GM12875 (cell line): ENCODE data around the gene NYAP2.

ENCODE experiments used
- H3K4me3 ChIP-seq: one replicate; pipeline ENCODE4 v1.5.1; 2011; ENCODE audit warnings: low read depth, low read length, control low read depth
- CTCF ChIP-seq: IDR thresholded peaks from 2 replicates; pipeline ENCODE4 v1.5.1; 2011; ENCODE audit warnings: low read depth, mild to moderate bottlenecking, control low read depth, inconsistent platforms, low read length, moderate library complexity, borderline replicate concordance; ENCODE audit not compliant: insufficient read depth

Gene NYAP2

GRCh38 chr2:225569995-225570394 is 170.5 kb downstream of the NYAP2 start:
- H3K4me3 ChIP-seq = no peak overlapping the region
- TF ChIP-seq CTCF = no peak

DNA sequence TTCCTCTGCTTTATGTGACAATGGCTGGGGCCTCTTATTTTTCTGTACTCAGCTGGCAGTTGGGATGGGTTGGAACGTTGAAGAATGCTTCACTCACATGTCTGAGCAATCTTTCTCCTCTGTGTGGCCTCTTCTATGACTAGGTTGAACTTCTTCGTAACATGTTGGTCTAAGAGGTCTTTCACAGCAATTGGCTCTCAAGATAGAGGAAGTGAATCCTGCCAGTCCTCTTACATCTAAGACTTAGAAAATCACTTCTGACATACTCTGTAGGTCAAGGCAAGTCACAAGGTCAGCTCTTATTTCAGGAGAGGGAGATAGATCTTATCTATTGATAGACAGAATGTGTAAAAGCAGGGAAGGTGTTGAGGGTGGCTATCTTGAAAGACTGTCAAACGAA is 174.1 kb downstream of the NYAP2 start:
- no peak overlapping the region for H3K4me3 ChIP-seq
- TF ChIP-seq CTCF = no peak

- no peak for TF ChIP-seq CTCF
- H3K4me3 ChIP-seq = no peak overlapping the region
Observed at GRCh38 chr2:225574582-225575138, 175.2 kb downstream of the NYAP2 start.

DNA sequence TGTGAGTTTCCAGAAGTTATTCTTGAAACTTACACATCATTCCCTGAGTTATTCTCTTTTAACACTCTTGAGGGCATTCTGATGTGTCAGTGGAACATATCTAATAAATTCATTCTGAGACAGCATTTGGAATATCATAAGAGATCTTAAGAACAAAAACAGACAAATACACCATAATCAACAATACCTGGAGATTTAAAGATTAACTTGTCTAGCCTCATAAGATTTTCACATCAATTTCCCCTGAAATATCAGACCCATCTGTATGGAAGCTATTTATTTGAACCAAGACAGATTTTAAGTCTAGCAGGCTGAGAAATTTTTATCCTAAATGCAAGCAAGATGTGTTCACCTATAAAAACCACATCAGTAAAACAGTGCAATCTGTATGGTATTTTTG is 181.6 kb downstream of the NYAP2 start:
- H3K4me3 ChIP-seq = no peak overlapping the region
- TF ChIP-seq CTCF = no peak

DNA sequence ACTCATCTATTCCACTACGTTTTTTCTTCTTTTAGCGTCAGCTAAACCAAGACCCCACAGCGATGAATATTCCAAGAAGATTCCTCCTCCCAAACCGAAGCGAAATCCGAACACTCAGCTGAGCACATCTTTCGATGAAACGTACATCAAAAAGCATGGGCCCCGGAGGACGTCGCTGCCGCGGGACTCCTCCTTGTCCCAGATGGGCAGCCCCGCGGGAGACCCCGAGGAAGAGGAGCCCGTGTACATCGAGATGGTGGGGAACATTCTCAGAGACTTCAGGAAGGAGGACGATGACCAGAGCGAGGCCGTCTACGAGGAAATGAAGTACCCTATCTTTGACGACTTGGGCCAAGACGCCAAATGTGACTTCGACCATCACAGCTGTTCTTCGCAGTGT is 182.4 kb downstream of the NYAP2 start:
- no peak for TF ChIP-seq CTCF
- no peak overlapping the region for H3K4me3 ChIP-seq

GRCh38 chr2:225582355-225583116 is 183.0 kb downstream of the NYAP2 start:
- no peak overlapping the region for H3K4me3 ChIP-seq
- no peak for TF ChIP-seq CTCF

GRCh38 chr2:225584796-225585195 is 185.3 kb downstream of the NYAP2 start:
- no peak overlapping the region for H3K4me3 ChIP-seq
- TF ChIP-seq CTCF = no peak
